H1 (cell line): ENCODE data around the gene HMCN2. TPM values are rescaled to one million over a fixed set of nuclear protein-coding genes. Genes with fewer than 3 reads are reported as not detected.

Source experiments
- CTCF ChIA-PET: fragments of 300-600 bp; sonication (Branson Sonifier 250); formaldehyde crosslinking; loops from one replicate; lab custom pipeline; 2021; ENCODE audit not compliant: partially characterized antibody; lab: Charles Lee
- POLR2A ChIA-PET: fragments of 300-600 bp; sonication (Branson Sonifier 250); formaldehyde crosslinking; loops from one replicate; lab custom pipeline; 2021; ENCODE audit warnings: inconsistent platforms; ENCODE audit not compliant: partially characterized antibody; lab: Charles Lee
- DNase-seq, 2 experiments: peaks; one replicate each; pipeline versions ENCODE4 v3.0.0 to v3.0.0-alpha.2; 2010 to 2022; ENCODE audit warnings: low spot score in 2 of 2, low read depth in 1 of 2, mixed read lengths in 1 of 2
- FAIRE-seq: peaks from 2 replicates; lab custom pipeline; 2011; peaks lifted over from hg19 to GRCh38; lab: Jason Lieb, UNC
- H2AFZ ChIP-seq: 2 replicates; pipeline ENCODE4 v1.8.1; 2012; ENCODE audit warnings: low read length, inconsistent platforms
- H2AK5ac ChIP-seq: 2 replicates; pipeline ENCODE4 v1.6.1; 2013; ENCODE audit warnings: low read depth, low read length
- H2BK120ac ChIP-seq: replicated peaks from 2 replicates; pipeline ENCODE3; 2013; ENCODE audit warnings: low read depth, low read length, inconsistent platforms
- H2BK12ac ChIP-seq: 2 replicates; pipeline ENCODE4 v1.6.1; 2013; ENCODE audit warnings: low read depth, low read length
- H2BK15ac ChIP-seq: 2 replicates; pipeline ENCODE4 v1.6.1; 2013; ENCODE audit warnings: low read length
- H2BK20ac ChIP-seq: 2 replicates; pipeline ENCODE4 v1.6.1; 2013; ENCODE audit warnings: low read length
- H2BK5ac ChIP-seq: 2 replicates; pipeline ENCODE4 v1.6.1; 2013; ENCODE audit warnings: low read depth, low read length
- H3K14ac ChIP-seq: 2 replicates; pipeline ENCODE4 v1.6.1; 2013; ENCODE audit warnings: inconsistent platforms; ENCODE audit not compliant: insufficient read length
- H3K18ac ChIP-seq: 2 replicates; pipeline ENCODE4 v1.6.1; 2013; ENCODE audit warnings: low read length; ENCODE audit errors: extremely low read depth
- H3K23ac ChIP-seq: 2 replicates; pipeline ENCODE4 v1.6.1; 2013; ENCODE audit warnings: inconsistent platforms; ENCODE audit not compliant: insufficient read length
- H3K23me2 ChIP-seq: 2 replicates; pipeline ENCODE4 v1.6.1; 2013; ENCODE audit warnings: low read depth, low read length
- H3K27ac ChIP-seq: 2 replicates; pipeline ENCODE4 v1.6.1; 2011; ENCODE audit warnings: low read depth, low read length, inconsistent platforms
- H3K27me3 ChIP-seq, 4 experiments: replicated peaks in 1 of 4; 1 replicate in 1 of 4; 2 replicates in 3 of 4; pipeline versions ENCODE4 v1.6.1 to v1.8.1; 2011 to 2013; ENCODE audit warnings: low read length in 3 of 4, mild to moderate bottlenecking in 3 of 4, inconsistent platforms in 2 of 4, mixed read lengths in 2 of 4, moderate library complexity in 1 of 4; ENCODE audit not compliant: control insufficient read depth in 3 of 4, insufficient read depth in 3 of 4; ENCODE audit errors: extremely low read depth in 1 of 4
- H3K36me3 ChIP-seq, 4 experiments: 2 replicates each; pipeline versions ENCODE4 v1.6.1 to v1.8.1; 2011 to 2013; ENCODE audit warnings: mild to moderate bottlenecking in 4 of 4, low read length in 3 of 4, moderate library complexity in 2 of 4, control low read depth in 1 of 4, inconsistent platforms in 1 of 4; ENCODE audit not compliant: insufficient read depth in 4 of 4, control insufficient read depth in 2 of 4
- H3K4ac ChIP-seq: replicated peaks from 2 replicates; pipeline ENCODE3; 2013; ENCODE audit warnings: low read length, low read depth, mixed read lengths, inconsistent platforms; ENCODE audit not compliant: insufficient read length
- H3K4me1 ChIP-seq, 4 experiments: replicated peaks in 1 of 4; 1 replicate in 1 of 4; 2 replicates in 3 of 4; pipeline versions ENCODE4 v1.6.1 to v1.8.1; 2011 to 2013; ENCODE audit warnings: low read length in 3 of 4, inconsistent platforms in 2 of 4, mixed read lengths in 1 of 4; ENCODE audit not compliant: insufficient read depth in 4 of 4, control insufficient read depth in 3 of 4
- H3K4me2 ChIP-seq, 2 experiments: 2 replicates each; pipeline versions ENCODE4 v1.6.1 to v1.8.1; 2011 to 2013; ENCODE audit warnings: low read depth in 2 of 2, low read length in 2 of 2, control low read depth in 1 of 2, inconsistent platforms in 1 of 2, mild to moderate bottlenecking in 1 of 2; ENCODE audit not compliant: insufficient read depth in 1 of 2
- H3K4me3 ChIP-seq, 4 experiments: fragments of 200-600, 300-600 bp in 1 of 4; sonication (generic), shearing (Covaris generic), sonication (Bioruptor Twin) in 1 of 4; 2 replicates each; pipeline versions ENCODE4 v1.5.1 to v1.8.1; 2011 to 2016; ENCODE audit warnings: low read length in 4 of 4, low read depth in 3 of 4, control low read depth in 2 of 4, inconsistent platforms in 2 of 4, mild to moderate bottlenecking in 2 of 4, mixed read lengths in 1 of 4, moderate library complexity in 1 of 4; ENCODE audit not compliant: insufficient read depth in 2 of 4; ENCODE audit errors: extremely low read depth in 1 of 4
- H3K56ac ChIP-seq: replicated peaks from 2 replicates; pipeline ENCODE3; 2013; ENCODE audit warnings: low read depth, mild to moderate bottlenecking, mixed read lengths, low read length, inconsistent platforms; ENCODE audit not compliant: insufficient read length
- H3K79me1 ChIP-seq: 2 replicates; pipeline ENCODE4 v1.6.1; 2013; ENCODE audit warnings: low read depth, low read length, control low read depth
- H3K79me2 ChIP-seq, 2 experiments: 2 replicates each; pipeline versions ENCODE4 v1.6.1 to v1.8.1; 2012 to 2013; ENCODE audit warnings: low read length in 2 of 2, mild to moderate bottlenecking in 2 of 2, inconsistent platforms in 1 of 2; ENCODE audit not compliant: insufficient read depth in 2 of 2, control insufficient read depth in 1 of 2
- H3K9ac ChIP-seq, 4 experiments: replicated peaks in 1 of 4; 1 replicate in 1 of 4; 2 replicates in 3 of 4; pipeline versions ENCODE4 v1.6.1 to v1.8.1; 2011 to 2013; ENCODE audit warnings: low read depth in 3 of 4, low read length in 3 of 4, control low read depth in 2 of 4, mild to moderate bottlenecking in 2 of 4, moderate library complexity in 2 of 4, inconsistent platforms in 1 of 4; ENCODE audit errors: extremely low read depth in 1 of 4
- H3K9me3 ChIP-seq, 2 experiments: 2 replicates each; pipeline versions ENCODE4 v1.6.1 to v1.8.1; 2012 to 2013; ENCODE audit warnings: mild to moderate bottlenecking in 2 of 2, moderate library complexity in 2 of 2, control low read depth in 1 of 2, inconsistent platforms in 1 of 2, low read depth in 1 of 2, low read length in 1 of 2, mixed read lengths in 1 of 2; ENCODE audit not compliant: insufficient read depth in 2 of 2
- H4K20me1 ChIP-seq, 2 experiments: replicated peaks in 1 of 2; 2 replicates each; pipeline versions ENCODE3 to v1.8.1; 2011 to 2013; ENCODE audit warnings: inconsistent platforms in 2 of 2, low read length in 2 of 2, mild to moderate bottlenecking in 1 of 2; ENCODE audit not compliant: insufficient read depth in 2 of 2, control insufficient read depth in 1 of 2
- H4K5ac ChIP-seq: 2 replicates; pipeline ENCODE4 v1.6.1; 2013; ENCODE audit warnings: low read length, low read depth, mixed read lengths, inconsistent platforms; ENCODE audit not compliant: insufficient read length
- H4K8ac ChIP-seq: 2 replicates; pipeline ENCODE4 v1.8.0; 2013; ENCODE audit warnings: mild to moderate bottlenecking, moderate library complexity, low read length, inconsistent platforms; ENCODE audit not compliant: insufficient read depth; ENCODE audit errors: extremely low read depth
- H4K91ac ChIP-seq: replicated peaks from 2 replicates; pipeline ENCODE3; 2013; ENCODE audit warnings: low read length, mixed read lengths, inconsistent platforms; ENCODE audit not compliant: insufficient read length
- CTCF ChIP-seq, 3 experiments: IDR thresholded peaks; 1 replicate in 2 of 3; 2 replicates in 1 of 3; pipeline versions ENCODE4 v1.5.1 to v1.6.1; 2011; ENCODE audit warnings: low read length in 3 of 3, mild to moderate bottlenecking in 3 of 3, inconsistent platforms in 2 of 3, low read depth in 1 of 3, moderate library complexity in 1 of 3; ENCODE audit not compliant: insufficient read depth in 1 of 3; ENCODE audit errors: control extremely low read depth in 1 of 3
- POU5F1 ChIP-seq: IDR thresholded peaks from 2 replicates; pipeline ENCODE4 v1.6.1; 2011; ENCODE audit warnings: low read depth, mild to moderate bottlenecking, low read length, moderate library complexity
- WGBS, 2 experiments: shearing (Covaris generic) in 1 of 2; methylation state at CpG; one replicate each; pipeline versions ENCODE4 v1.1.6 to v1.1.7; 2013 to 2015; ENCODE audit warnings: low lambda C conversion rate in 2 of 2, mixed read lengths in 2 of 2, inconsistent platforms in 1 of 2, low coverage in 1 of 2, missing lambda C conversion rate in 1 of 2; ENCODE audit not compliant: insufficient replicate concordance in 2 of 2, insufficient coverage in 1 of 2, insufficient read length in 1 of 2; ENCODE audit errors: extremely low coverage in 1 of 2, missing lambda C conversion rate in 1 of 2; 5-methylcytosine and 5-hydroxymethylcytosine counted together
- polyA plus RNA-seq, 7 experiments: library from polyadenylated mRNA; depleted of rRNA in 3 of 7; stranded (reverse) in 5 of 7; unstranded in 2 of 7; fragments of >200 nt in 5 of 7; fragments of 200-250 nt in 2 of 7; gene quantifications; 1 replicate in 5 of 7; 2 replicates in 1 of 7; 4 replicates in 1 of 7; pipeline versions ENCODE4 v1.2.1 to v1.2.3, GENCODE V29; 2011 to 2013; ENCODE audit warnings: missing spikeins in 2 of 7, mixed read lengths in 2 of 7
- total RNA-seq: library from RNA; stranded (reverse); fragmentation: NEBNext Ultra II Directional; extraction: Animal tissue kit (Norgen Biotek cat#: 25700); gene quantifications from 2 replicates; pipeline ENCODE4 v1.2.1, GENCODE V29; 2021

The HMCN2 gene
- total and polyA plus RNA-seq, 2 of the 8 experiments (the other 6 are each of a cell fraction or from before 2014, with no cell fraction given), result 5.0 to 9.1 TPM

- H2AFZ ChIP-seq, result no peak overlapping the region
- H3K27me3 ChIP-seq, result no peaks in the 10 kb centered on the region
- peak overlapping the region in 1 of 2 experiments; percentile 36; a peak in 1 of 4 replicates for H3K4me2 ChIP-seq
- H2BK120ac ChIP-seq, result peak overlapping the region; percentile 57
- H3K9ac ChIP-seq, result no peak overlapping the region; a peak in 1 of 7 replicates
- CTCF ChIA-PET, result interaction anchor here (0.9 to 3.4 kb wide), 4 partner anchors 9 to 27 kb away, joined by 3 to 12 read pairs (median 5); no protein-coding TSS in a partner anchor
- no peaks in the 10 kb centered on the region for H3K36me3 ChIP-seq
- WGBS, 2 experiments, result 79% methylated on average over 17 of the region's 17 CpGs; no CpG with 5 or more reads in 1 of the 2 experiments
- no peak overlapping the region for H3K4ac ChIP-seq
- TF ChIP-seq CTCF (IDR thresholded peaks at IDR 0.05; ENCODE audit: control extremely low read depth in 1 of 3, insufficient read depth in 1 of 3, low read depth in 1 of 3, low read length in 3 of 3) (no peak), POU5F1 (no peak)
- H3K9me3 ChIP-seq, result peaks cover 0 to 2% of the 10 kb centered on the region in 2 experiments; a peak in 1 of 4 replicates
- no peak for FAIRE-seq
- H4K20me1 ChIP-seq, result no peaks in the 10 kb centered on the region
- no peak overlapping the region for H3K23ac ChIP-seq
- H3K56ac ChIP-seq, result no peak overlapping the region
- peak overlapping the region; percentile 8 for H4K91ac ChIP-seq
- peak overlapping the region; percentile 78; the same call in 1 of the 2 replicates for H3K18ac ChIP-seq
- H4K5ac ChIP-seq, result no peak overlapping the region
- DNase-seq, result no peak
- H2AK5ac ChIP-seq, result peak overlapping the region; percentile 75; the same call in 1 of the 2 replicates
- H3K14ac ChIP-seq, result no peak overlapping the region
- H3K79me2 ChIP-seq, result no peaks in the 10 kb centered on the region
- H2BK20ac ChIP-seq, result peak overlapping the region; percentile 72; the same call in 1 of the 2 replicates
- no peaks in the 10 kb centered on the region for H3K79me1 ChIP-seq
- H2BK12ac ChIP-seq, result peak overlapping the region; percentile 75; the same call in 1 of the 2 replicates
- H2BK5ac ChIP-seq, result peak overlapping the region; percentile 88; the same call in 1 of the 2 replicates
- H2BK15ac ChIP-seq, result peak overlapping the region; percentile 61; the same call in 1 of the 2 replicates
- no peak overlapping the region for H3K4me3 ChIP-seq
- H4K8ac ChIP-seq, result no peak overlapping the region; the same call in 1 of the 2 replicates
- H3K27ac ChIP-seq, result no peak overlapping the region
- H3K4me1 ChIP-seq, result peaks cover 6 to 15% (median 9%) of the 10 kb centered on the region in 4 experiments; a peak in 6 of 7 replicates
- no peaks in the 10 kb centered on the region for H3K23me2 ChIP-seq
- POLR2A ChIA-PET, result interaction anchor here (1.7 to 4.1 kb wide), 3 partner anchors 17 to 27 kb away, joined by 4 to 31 read pairs (median 5); no protein-coding TSS in a partner anchor
Observed at GRCh38 chr9:130421154-130421801, 155.7 kb downstream of the HMCN2 start.
